Measurements from ENCODE around the gene ATP2C2. TPM values are rescaled to one million over a fixed set of nuclear protein-coding genes. Genes with fewer than 3 reads are reported as not detected.

ATP2C2 gene
- total and polyA plus RNA-seq, 4 donors, result 21.3 to 96.8 (median 37.5) TPM

- H3K9ac ChIP-seq (ENCODE audit: insufficient read depth in 1 of 2, low read length in 2 of 2), result no peak overlapping the region
- no peak overlapping the region for H3K4me3 ChIP-seq
- H3K36me3 ChIP-seq (ENCODE audit: control insufficient read depth in 4 of 4, insufficient read depth in 4 of 4, low read length in 4 of 4), result peaks cover 0 to 2% (median 0%) of the 10 kb centered on the region in 4 donors
- ATAC-seq (ENCODE audit: insufficient read depth, low FRiP score) (no peak), DNase-seq (no peak)
- no peak for TF ChIP-seq CTCF (IDR thresholded peaks at IDR 0.05; ENCODE audit: control extremely low read depth, extremely low read depth)
- H3K27ac ChIP-seq (ENCODE audit: low read depth in 1 of 2, low read length in 1 of 2), result no peak overlapping the region
- peaks cover 0 to 7% (median 0%) of the 10 kb centered on the region in 3 donors for H3K27me3 ChIP-seq (ENCODE audit: control insufficient read depth in 3 of 3, insufficient read depth in 3 of 3, low read length in 2 of 3)
- no peaks in the 10 kb centered on the region for H3K4me1 ChIP-seq (ENCODE audit: control insufficient read depth in 5 of 5, insufficient read depth in 5 of 5, low read length in 5 of 5)
- 74 to 77% methylated on average over 8 of the region's 8 CpGs for WGBS, 2 donors
- H3K9me3 ChIP-seq (ENCODE audit: control insufficient read depth in 4 of 4, insufficient read depth in 3 of 4, low read length in 3 of 4), result peaks cover 0 to 2% (median 0%) of the 10 kb centered on the region in 4 donors
Observed at GRCh38 chr16:84444476-84444875, 76.1 kb downstream of the ATP2C2 start.

DNA sequence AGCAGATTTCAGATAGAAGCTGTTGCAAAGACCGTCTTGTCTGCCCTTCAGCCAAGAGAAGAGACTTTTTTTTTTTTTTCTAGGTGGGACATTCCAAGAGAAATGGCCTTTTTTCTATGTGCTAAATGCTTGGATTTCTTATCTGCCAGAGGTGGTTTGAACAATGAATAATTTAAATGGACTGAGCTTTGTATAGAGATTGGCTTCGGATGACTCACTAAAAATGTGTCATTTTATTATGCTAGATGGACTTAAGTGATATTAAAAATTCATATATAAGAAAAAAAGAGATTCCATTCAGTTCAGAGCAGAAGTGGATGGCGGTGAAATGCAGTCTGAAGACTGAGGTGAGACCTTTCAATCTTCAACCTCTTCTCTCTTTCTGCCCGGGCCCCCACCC lies 77.7 kb downstream of the ATP2C2 start:
- 79 to 84% methylated on average over 4 of the region's 4 CpGs for WGBS, 2 donors
- DNase-seq, result no peak
- H3K36me3 ChIP-seq (ENCODE audit: control insufficient read depth in 4 of 4, insufficient read depth in 4 of 4, low read length in 4 of 4), result peaks cover 0 to 2% (median 0%) of the 10 kb centered on the region in 4 donors
- no peak overlapping the region for H3K4me3 ChIP-seq
- no peak for ATAC-seq (ENCODE audit: insufficient read depth, low FRiP score)
- H3K9me3 ChIP-seq (ENCODE audit: control insufficient read depth in 4 of 4, insufficient read depth in 3 of 4, low read length in 3 of 4), result peaks cover 0 to 2% (median 0%) of the 10 kb centered on the region in 4 donors
- H3K27me3 ChIP-seq (ENCODE audit: control insufficient read depth in 3 of 3, insufficient read depth in 3 of 3, low read length in 2 of 3), result peaks cover 0 to 7% (median 0%) of the 10 kb centered on the region in 3 donors
- H3K27ac ChIP-seq (ENCODE audit: low read depth in 1 of 2, low read length in 1 of 2), result no peak overlapping the region
- no peak for TF ChIP-seq CTCF (IDR thresholded peaks at IDR 0.05; ENCODE audit: control extremely low read depth, extremely low read depth)
- H3K9ac ChIP-seq (ENCODE audit: insufficient read depth in 1 of 2, low read length in 2 of 2), result no peak overlapping the region
- no peaks in the 10 kb centered on the region for H3K4me1 ChIP-seq (ENCODE audit: control insufficient read depth in 5 of 5, insufficient read depth in 5 of 5, low read length in 5 of 5)

GRCh38 chr16:84446596-84447392 lies 78.5 kb downstream of the ATP2C2 start:
- 87 to 91% methylated on average over 14 of the region's 14 CpGs for WGBS, 2 donors
- Histone ChIP-seq H3K4me1 (ENCODE audit: control insufficient read depth in 5 of 5, insufficient read depth in 5 of 5, low read length in 5 of 5) (no peaks in the 10 kb centered on the region), H3K4me3 (no peak overlapping the region), H3K36me3 (ENCODE audit: control insufficient read depth in 4 of 4, insufficient read depth in 4 of 4, low read length in 4 of 4) (peaks cover 0 to 2% (median 0%) of the 10 kb centered on the region in 4 donors), H3K27me3 (ENCODE audit: control insufficient read depth in 3 of 3, insufficient read depth in 3 of 3, low read length in 2 of 3) (peaks cover 0 to 7% (median 0%) of the 10 kb centered on the region in 3 donors), H3K27ac (ENCODE audit: low read depth in 1 of 2, low read length in 1 of 2) (no peak overlapping the region), H3K9ac (ENCODE audit: insufficient read depth in 1 of 2, low read length in 2 of 2) (no peak overlapping the region), H3K9me3 (ENCODE audit: control insufficient read depth in 4 of 4, insufficient read depth in 3 of 4, low read length in 3 of 4) (peaks cover 0 to 2% (median 0%) of the 10 kb centered on the region in 4 donors)
- ATAC-seq (ENCODE audit: insufficient read depth, low FRiP score) (no peak), DNase-seq (peak in 1 of 3 donors; percentile 0)
- TF ChIP-seq CTCF (IDR thresholded peaks at IDR 0.05; ENCODE audit: control extremely low read depth, extremely low read depth), result no peak
